SK-N-SH treated with all-trans-retinoic acid at 6 μM for 48 hours (cell line): Measurements from ENCODE around the gene MGLL.

Source experiments
- GLIS3 ChIP-seq: fragments of 250-450 bp; sonication (Bioruptor Pico); IDR thresholded peaks from 2 replicates; pipeline ENCODE4 v1.5.0; 2020; ENCODE audit warnings: mild to moderate bottlenecking, moderate library complexity
- ZFP3 ChIP-seq: fragments of 250-450 bp; sonication (Bioruptor Pico); IDR thresholded peaks from 2 replicates; pipeline ENCODE4 v1.5.0; 2020; ENCODE audit warnings: mild to moderate bottlenecking, moderate library complexity

DNA sequence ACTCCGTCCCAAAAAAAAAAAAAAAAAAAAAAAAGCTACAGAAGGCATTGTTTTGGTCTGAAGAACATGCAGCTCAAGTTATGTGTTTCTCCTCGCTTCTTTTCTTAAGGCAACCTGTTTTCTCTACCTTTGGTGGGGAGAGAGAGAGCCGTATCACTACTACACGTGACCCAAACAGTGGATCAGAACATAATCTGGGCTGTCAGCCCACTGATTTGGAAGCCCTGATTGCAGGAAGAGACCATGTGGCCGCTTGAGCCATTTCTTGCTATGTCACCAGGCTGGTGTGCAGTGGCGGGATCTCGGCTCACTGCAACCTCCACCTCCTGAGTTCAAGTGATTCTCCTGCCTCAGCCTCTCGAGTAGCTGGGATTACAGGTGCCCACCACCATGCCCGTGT lies 79.7 kb downstream of the MGLL start:
- TF ChIP-seq ZFP3 (CRISPR knock-in tag): no peak
- TF ChIP-seq GLIS3 (CRISPR knock-in tag): no peak
